ENCODE measurements around the gene CASP8AP2. TPM values are rescaled to one million over a fixed set of nuclear protein-coding genes. Genes with fewer than 3 reads are reported as not detected.
"Not testable (repeated sequence)": the region's sequence is repeated elsewhere in the genome, so short reads cannot be mapped to it uniquely, and the experiment has no call there.

CASP8AP2 gene
- total RNA-seq, 1 experiment from 2014 or later: 24.3 TPM

DNA sequence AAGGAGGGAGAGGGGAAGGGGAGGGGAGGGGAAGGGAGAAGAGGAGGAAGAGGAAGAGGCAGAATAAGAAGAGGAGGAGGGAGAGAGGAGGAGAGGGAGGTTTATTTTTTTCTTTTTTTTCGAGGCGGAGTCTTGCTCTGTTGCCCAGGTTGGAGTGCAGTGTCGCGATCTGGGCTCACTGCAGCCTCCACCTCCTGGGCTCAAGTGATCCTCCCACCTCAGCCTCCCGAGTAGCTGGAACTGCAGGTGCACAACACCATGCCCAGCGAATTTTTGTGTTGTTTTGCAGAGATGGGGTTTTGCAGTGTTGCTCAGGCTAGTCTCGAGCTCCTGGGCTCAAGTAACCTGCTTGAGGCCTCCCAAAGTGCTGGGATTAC is 58.4 kb downstream of the CASP8AP2 start:
- H3K27ac Mint-ChIP-seq (ENCODE audit: unreplicated experiment): no peak overlapping the region
- peaks cover 11% of the 10 kb centered on the region for H3K4me1 Mint-ChIP-seq (ENCODE audit: low read depth, unreplicated experiment)
- intact Hi-C loops (cut with micrococcal nuclease; ENCODE audit: unreplicated experiment): no loop called here
- CTCF ChIA-PET: no interaction called here
- H3K36me3 Mint-ChIP-seq (ENCODE audit: insufficient read depth, unreplicated experiment): no peaks in the 10 kb centered on the region
- peaks cover 28% of the 10 kb centered on the region for H3K27me3 Mint-ChIP-seq (ENCODE audit: unreplicated experiment)
- no peak for DNase-seq
- BruUV-seq (replicated peaks): no TSS peak
- TF ChIP-seq, protein P1, sequence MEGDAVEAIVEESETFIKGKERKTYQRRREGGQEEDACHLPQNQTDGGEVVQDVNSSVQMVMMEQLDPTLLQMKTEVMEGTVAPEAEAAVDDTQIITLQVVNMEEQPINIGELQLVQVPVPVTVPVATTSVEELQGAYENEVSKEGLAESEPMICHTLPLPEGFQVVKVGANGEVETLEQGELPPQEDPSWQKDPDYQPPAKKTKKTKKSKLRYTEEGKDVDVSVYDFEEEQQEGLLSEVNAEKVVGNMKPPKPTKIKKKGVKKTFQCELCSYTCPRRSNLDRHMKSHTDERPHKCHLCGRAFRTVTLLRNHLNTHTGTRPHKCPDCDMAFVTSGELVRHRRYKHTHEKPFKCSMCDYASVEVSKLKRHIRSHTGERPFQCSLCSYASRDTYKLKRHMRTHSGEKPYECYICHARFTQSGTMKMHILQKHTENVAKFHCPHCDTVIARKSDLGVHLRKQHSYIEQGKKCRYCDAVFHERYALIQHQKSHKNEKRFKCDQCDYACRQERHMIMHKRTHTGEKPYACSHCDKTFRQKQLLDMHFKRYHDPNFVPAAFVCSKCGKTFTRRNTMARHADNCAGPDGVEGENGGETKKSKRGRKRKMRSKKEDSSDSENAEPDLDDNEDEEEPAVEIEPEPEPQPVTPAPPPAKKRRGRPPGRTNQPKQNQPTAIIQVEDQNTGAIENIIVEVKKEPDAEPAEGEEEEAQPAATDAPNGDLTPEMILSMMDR (IDR thresholded peaks at IDR 0.05; ENCODE audit: unreplicated experiment): no peak
- H3K9me3 Mint-ChIP-seq (ENCODE audit: low read depth, unreplicated experiment): no peaks in the 10 kb centered on the region
- H3K4me3 Mint-ChIP-seq (ENCODE audit: low read depth, unreplicated experiment): no peak overlapping the region

DNA sequence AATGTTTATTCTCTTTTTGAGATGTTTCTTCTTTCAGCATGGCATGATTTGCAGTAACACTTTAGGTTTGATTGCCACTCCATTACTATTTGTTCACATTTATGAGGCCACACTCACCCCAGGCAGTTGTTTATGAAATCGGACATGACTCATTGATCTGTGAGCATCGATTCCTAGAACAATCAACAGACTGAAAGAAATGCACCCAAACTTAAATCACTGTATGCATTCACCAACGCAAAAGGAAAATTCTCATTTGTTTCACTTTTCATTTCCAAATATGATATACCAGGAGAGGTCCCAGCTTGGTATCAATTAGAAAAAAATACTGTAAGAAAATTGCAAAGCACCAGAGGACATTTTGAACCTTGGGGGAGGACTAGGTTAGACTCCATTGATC is 59.2 kb downstream of the CASP8AP2 start:
- no TSS peak for BruUV-seq (replicated peaks)
- TF ChIP-seq, protein P1 (IDR thresholded peaks at IDR 0.05; ENCODE audit: unreplicated experiment): no peak
- Mint-ChIP-seq H3K4me1 (ENCODE audit: low read depth, unreplicated experiment) (peaks cover 11% of the 10 kb centered on the region), H3K27ac (ENCODE audit: unreplicated experiment) (no peak overlapping the region), H3K27me3 (ENCODE audit: unreplicated experiment) (peaks cover 36% of the 10 kb centered on the region), H3K4me3 (ENCODE audit: low read depth, unreplicated experiment) (no peak overlapping the region), H3K9me3 (ENCODE audit: low read depth, unreplicated experiment) (no peaks in the 10 kb centered on the region), H3K36me3 (ENCODE audit: insufficient read depth, unreplicated experiment) (no peaks in the 10 kb centered on the region)
- no peak for DNase-seq
- intact Hi-C loops (cut with micrococcal nuclease; ENCODE audit: unreplicated experiment): no loop called here
- CTCF ChIA-PET: interaction anchor here (1.8 kb wide), 1 partner anchor 15 kb away, joined by 4 read pairs; no protein-coding TSS in a partner anchor

DNA sequence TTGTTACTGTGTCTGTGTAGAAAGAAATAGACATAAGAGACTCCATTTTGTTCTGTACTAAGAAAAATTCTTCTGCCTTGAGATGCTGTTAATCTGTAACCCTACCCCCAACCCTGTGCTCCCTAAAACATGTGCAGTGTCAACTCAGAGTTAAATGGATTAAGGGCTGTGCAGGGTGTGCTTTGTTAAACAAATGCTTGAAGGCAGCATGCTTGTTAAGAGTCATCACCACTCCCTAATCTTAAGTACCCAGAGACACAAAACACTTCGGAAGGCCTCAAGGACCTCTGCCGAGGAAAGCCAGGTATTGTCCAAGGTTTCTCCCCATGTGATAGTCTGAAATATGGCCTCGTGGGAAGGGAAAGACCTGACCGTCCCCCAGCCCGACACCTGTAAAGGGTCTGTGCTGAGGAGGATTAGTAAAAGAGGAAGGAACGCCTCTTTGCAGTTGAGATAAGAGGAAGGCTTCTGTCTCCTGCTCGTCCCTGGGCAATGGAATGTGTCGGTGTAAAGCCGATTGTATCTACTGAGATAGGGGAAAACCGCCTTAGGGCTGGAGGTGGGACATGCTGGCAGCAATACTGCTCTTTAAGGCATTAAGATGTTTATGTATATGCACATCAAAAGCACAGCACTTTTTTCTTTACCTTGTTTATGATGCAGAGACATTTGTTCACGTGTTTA is 61.3 kb downstream of the CASP8AP2 start:
- CTCF ChIA-PET; BruUV-seq (replicated peaks); H3K9me3 Mint-ChIP-seq (ENCODE audit: low read depth, unreplicated experiment); intact Hi-C loops (cut with micrococcal nuclease; ENCODE audit: unreplicated experiment); DNase-seq; H3K4me3 Mint-ChIP-seq (ENCODE audit: low read depth, unreplicated experiment); H3K27ac Mint-ChIP-seq (ENCODE audit: unreplicated experiment); H3K36me3 Mint-ChIP-seq (ENCODE audit: insufficient read depth, unreplicated experiment): not testable (repeated sequence)
- H3K4me1 Mint-ChIP-seq (ENCODE audit: low read depth, unreplicated experiment): peaks cover 11% of the 10 kb centered on the region
- H3K27me3 Mint-ChIP-seq (ENCODE audit: unreplicated experiment): peaks cover 57% of the 10 kb centered on the region

DNA sequence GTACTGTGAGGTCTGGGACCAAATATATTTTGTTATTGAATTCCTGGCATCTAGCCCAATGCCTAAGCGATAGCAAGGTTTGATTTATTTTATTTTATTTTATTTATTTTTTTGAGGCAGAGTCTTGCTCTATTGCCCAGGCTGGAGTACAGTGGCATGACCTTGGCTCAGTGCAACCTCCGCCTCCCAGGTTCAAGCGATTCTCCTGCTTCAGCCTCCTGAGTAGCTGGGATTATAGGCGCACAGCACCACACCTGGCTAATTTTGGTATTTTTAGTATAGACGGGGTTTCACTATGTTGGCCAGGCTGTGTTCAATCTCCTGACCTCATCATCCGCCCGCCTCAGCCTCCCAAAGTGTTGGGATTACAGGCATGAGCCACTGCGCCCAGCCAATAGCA is 62.9 kb downstream of the CASP8AP2 start:
- H3K9me3 Mint-ChIP-seq (ENCODE audit: low read depth, unreplicated experiment); BruUV-seq (replicated peaks); CTCF ChIA-PET; intact Hi-C loops (cut with micrococcal nuclease; ENCODE audit: unreplicated experiment); H3K36me3 Mint-ChIP-seq (ENCODE audit: insufficient read depth, unreplicated experiment); H3K4me3 Mint-ChIP-seq (ENCODE audit: low read depth, unreplicated experiment); H3K27ac Mint-ChIP-seq (ENCODE audit: unreplicated experiment); DNase-seq: not testable (repeated sequence)
- peaks cover 11% of the 10 kb centered on the region for H3K4me1 Mint-ChIP-seq (ENCODE audit: low read depth, unreplicated experiment)
- peaks cover 67% of the 10 kb centered on the region for H3K27me3 Mint-ChIP-seq (ENCODE audit: unreplicated experiment)

DNA sequence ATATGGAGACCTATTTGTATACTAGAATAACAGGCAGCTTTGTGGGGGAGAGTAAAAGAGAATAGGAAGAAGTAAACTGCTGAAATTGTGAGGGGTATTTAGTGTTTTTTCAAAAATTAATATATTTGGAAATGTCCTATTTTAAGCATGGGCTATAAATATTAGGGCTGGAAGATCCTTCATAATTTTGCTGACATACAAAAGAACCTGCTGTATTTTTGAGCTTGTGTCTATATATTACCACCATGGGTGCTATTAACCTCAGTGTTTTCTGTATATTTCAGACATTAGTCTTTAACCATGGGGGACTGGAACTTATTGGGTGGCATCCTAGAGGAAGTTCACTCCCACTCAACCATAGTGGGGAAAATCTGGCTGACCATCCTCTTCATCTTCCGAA is 64.5 kb downstream of the CASP8AP2 start, which contains the start of gene GJA10:
Gene GJA10 (plus strand): TSS at position 301 of the 400 bp plus-strand sequence. CDS start 0 bp downstream, at position 301.
- CTCF ChIA-PET: interaction anchor here (0.5 kb wide), 1 partner anchor 1402 kb away, joined by 3 read pairs; no protein-coding TSS in a partner anchor
- Mint-ChIP-seq H3K4me1 (ENCODE audit: low read depth, unreplicated experiment) (peaks cover 11% of the 10 kb centered on the region), H3K36me3 (ENCODE audit: insufficient read depth, unreplicated experiment) (no peaks in the 10 kb centered on the region), H3K27ac (ENCODE audit: unreplicated experiment) (no peak within 1 kb of the TSS), H3K27me3 (ENCODE audit: unreplicated experiment) (peaks cover 67% of the 10 kb centered on the region), H3K9me3 (ENCODE audit: low read depth, unreplicated experiment) (no peaks in the 10 kb centered on the region), H3K4me3 (ENCODE audit: low read depth, unreplicated experiment) (no peak within 1 kb of the TSS)
- no TSS peak for BruUV-seq (replicated peaks)
- TF ChIP-seq, protein P1 (IDR thresholded peaks at IDR 0.05; ENCODE audit: unreplicated experiment): no peak
- no peak for DNase-seq
- intact Hi-C loops (cut with micrococcal nuclease; ENCODE audit: unreplicated experiment): no loop called here

Measured in Calu3 (cell line).